ENCODE data around the gene CIAO3.

DNA sequence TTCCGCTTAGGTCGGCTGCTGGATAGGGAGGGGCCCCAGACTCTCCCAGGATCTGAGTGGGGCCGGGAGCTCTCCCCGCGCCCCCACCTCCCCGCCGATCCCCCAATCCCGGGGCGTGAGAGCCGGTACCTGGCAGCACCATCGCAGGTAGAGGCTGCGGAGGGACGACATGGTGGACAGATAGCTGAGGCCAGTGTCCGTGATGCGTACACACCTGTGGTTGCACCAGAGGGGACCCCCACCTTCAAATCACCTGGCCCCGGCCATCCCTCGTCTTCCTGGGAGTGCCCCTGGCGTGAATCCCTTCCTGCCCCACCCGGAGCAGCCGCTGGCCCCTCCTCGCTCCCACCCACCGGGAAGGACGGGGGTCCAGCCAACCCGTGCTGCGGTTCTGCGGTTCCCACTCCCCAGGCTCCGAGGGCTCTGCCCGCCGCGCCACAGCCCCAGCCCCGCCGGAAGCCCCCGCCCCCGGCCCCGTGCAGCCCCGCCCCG is 45.9 kb downstream of the CIAO3 start:
- TF ChIP-seq ZNF521 (tag by site-specific recombination; IDR thresholded peaks at IDR 0.05) (no peak), KLF16 (tag by site-specific recombination; IDR thresholded peaks at IDR 0.05) (no peak), ZNF350 (tag by site-specific recombination; IDR thresholded peaks at IDR 0.05) (no peak), ZFP37 (tag by site-specific recombination; IDR thresholded peaks at IDR 0.05) (no peak), ZNF670 (tag by site-specific recombination; IDR thresholded peaks at IDR 0.05; ENCODE audit: low read depth) (no peak), ZNF37A (tag by site-specific recombination; IDR thresholded peaks at IDR 0.05) (no peak), TCF7L2 (IDR thresholded peaks at IDR 0.05; ENCODE audit: borderline replicate concordance, low read depth, low read length) (no peak), ZNF274 (IDR thresholded peaks at IDR 0.05; ENCODE audit: low read length) (no peak), ZNF274 (tag by site-specific recombination; IDR thresholded peaks at IDR 0.05; ENCODE audit: borderline replicate concordance) (no peak), ZNF530 (tag by site-specific recombination; IDR thresholded peaks at IDR 0.05; ENCODE audit: low read depth) (no peak)
- TF ChIP-seq, protein P1, sequence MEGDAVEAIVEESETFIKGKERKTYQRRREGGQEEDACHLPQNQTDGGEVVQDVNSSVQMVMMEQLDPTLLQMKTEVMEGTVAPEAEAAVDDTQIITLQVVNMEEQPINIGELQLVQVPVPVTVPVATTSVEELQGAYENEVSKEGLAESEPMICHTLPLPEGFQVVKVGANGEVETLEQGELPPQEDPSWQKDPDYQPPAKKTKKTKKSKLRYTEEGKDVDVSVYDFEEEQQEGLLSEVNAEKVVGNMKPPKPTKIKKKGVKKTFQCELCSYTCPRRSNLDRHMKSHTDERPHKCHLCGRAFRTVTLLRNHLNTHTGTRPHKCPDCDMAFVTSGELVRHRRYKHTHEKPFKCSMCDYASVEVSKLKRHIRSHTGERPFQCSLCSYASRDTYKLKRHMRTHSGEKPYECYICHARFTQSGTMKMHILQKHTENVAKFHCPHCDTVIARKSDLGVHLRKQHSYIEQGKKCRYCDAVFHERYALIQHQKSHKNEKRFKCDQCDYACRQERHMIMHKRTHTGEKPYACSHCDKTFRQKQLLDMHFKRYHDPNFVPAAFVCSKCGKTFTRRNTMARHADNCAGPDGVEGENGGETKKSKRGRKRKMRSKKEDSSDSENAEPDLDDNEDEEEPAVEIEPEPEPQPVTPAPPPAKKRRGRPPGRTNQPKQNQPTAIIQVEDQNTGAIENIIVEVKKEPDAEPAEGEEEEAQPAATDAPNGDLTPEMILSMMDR (tag by site-specific recombination; IDR thresholded peaks at IDR 0.05), result no peak
- TF ChIP-seq, protein P2, sequence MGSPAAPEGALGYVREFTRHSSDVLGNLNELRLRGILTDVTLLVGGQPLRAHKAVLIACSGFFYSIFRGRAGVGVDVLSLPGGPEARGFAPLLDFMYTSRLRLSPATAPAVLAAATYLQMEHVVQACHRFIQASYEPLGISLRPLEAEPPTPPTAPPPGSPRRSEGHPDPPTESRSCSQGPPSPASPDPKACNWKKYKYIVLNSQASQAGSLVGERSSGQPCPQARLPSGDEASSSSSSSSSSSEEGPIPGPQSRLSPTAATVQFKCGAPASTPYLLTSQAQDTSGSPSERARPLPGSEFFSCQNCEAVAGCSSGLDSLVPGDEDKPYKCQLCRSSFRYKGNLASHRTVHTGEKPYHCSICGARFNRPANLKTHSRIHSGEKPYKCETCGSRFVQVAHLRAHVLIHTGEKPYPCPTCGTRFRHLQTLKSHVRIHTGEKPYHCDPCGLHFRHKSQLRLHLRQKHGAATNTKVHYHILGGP (tag by site-specific recombination; IDR thresholded peaks at IDR 0.05), result no peak
